ENCODE measurements around the gene DCUN1D2. TPM values are rescaled to one million over a fixed set of nuclear protein-coding genes. Genes with fewer than 3 reads are reported as not detected.

Gene DCUN1D2
- total RNA-seq, 4 donors from 2014 or later, result 13.6 to 32.5 (median 24.5) TPM

DNA sequence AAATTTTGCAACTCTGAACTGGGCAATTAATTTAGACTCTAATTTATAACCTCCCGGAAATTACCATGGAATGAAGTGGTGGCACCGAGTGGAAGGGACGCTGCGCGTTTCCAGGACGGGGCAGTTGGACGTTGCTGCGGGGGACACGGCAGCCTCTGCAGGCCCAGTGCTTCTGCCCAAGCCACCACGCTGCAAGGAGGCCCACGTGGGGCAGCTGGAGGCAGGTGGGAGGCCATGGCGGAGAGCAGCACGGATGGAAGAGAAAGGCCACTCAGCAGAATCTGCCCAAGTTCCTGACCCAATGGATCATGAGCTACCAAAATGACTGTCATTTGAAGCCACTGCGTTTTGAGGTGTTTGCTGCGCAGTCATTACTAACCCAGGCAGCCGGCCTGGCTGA is 26.0 kb downstream of the DCUN1D2 start:
- no peak for DNase-seq (ENCODE audit: extremely low spot score)
- H3K27me3 ChIP-seq, result no peaks in the 10 kb centered on the region
- peaks cover 9 to 78% (median 31%) of the 10 kb centered on the region in 4 donors for H3K36me3 ChIP-seq
- H3K9me3 ChIP-seq, result no peaks in the 10 kb centered on the region
- H3K4me3 ChIP-seq, result no peak overlapping the region
- intact Hi-C loops (cut with DNase I), result no loop called here
- TF ChIP-seq EP300 (IDR thresholded peaks at IDR 0.05), result no peak
- TF ChIP-seq POLR2AphosphoS5 (IDR thresholded peaks at IDR 0.05), result no peak
- TF ChIP-seq, protein P1, sequence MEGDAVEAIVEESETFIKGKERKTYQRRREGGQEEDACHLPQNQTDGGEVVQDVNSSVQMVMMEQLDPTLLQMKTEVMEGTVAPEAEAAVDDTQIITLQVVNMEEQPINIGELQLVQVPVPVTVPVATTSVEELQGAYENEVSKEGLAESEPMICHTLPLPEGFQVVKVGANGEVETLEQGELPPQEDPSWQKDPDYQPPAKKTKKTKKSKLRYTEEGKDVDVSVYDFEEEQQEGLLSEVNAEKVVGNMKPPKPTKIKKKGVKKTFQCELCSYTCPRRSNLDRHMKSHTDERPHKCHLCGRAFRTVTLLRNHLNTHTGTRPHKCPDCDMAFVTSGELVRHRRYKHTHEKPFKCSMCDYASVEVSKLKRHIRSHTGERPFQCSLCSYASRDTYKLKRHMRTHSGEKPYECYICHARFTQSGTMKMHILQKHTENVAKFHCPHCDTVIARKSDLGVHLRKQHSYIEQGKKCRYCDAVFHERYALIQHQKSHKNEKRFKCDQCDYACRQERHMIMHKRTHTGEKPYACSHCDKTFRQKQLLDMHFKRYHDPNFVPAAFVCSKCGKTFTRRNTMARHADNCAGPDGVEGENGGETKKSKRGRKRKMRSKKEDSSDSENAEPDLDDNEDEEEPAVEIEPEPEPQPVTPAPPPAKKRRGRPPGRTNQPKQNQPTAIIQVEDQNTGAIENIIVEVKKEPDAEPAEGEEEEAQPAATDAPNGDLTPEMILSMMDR (IDR thresholded peaks at IDR 0.05), result no peak
- TF ChIP-seq POLR2A (IDR thresholded peaks at IDR 0.05; ENCODE audit: low read depth), result no peak
- WGBS, result 90% methylated on average over 16 of the region's 16 CpGs
- H3K27ac ChIP-seq (replicated peaks in 1 of 4), result no peak overlapping the region
- H3K4me1 ChIP-seq, result peaks cover 0 to 6% (median 0%) of the 10 kb centered on the region in 4 donors

- no peaks in the 10 kb centered on the region for H3K9me3 ChIP-seq
- H3K27ac ChIP-seq (replicated peaks in 1 of 4), result no peak overlapping the region
- intact Hi-C loops (cut with DNase I), result no loop called here
- DNase-seq (ENCODE audit: extremely low spot score), result no peak
- no peaks in the 10 kb centered on the region for H3K27me3 ChIP-seq
- peaks cover 15 to 78% (median 51%) of the 10 kb centered on the region in 4 donors for H3K36me3 ChIP-seq
- peaks cover 8 to 11% (median 9%) of the 10 kb centered on the region in 4 donors for H3K4me1 ChIP-seq
- H3K4me3 ChIP-seq, result no peak overlapping the region
- WGBS, result 92% methylated on average over 12 of the region's 12 CpGs
- TF ChIP-seq POLR2AphosphoS5 (IDR thresholded peaks at IDR 0.05) (no peak), EP300 (IDR thresholded peaks at IDR 0.05) (no peak), POLR2A (IDR thresholded peaks at IDR 0.05; ENCODE audit: low read depth) (no peak)
- TF ChIP-seq, protein P1 (IDR thresholded peaks at IDR 0.05), result no peak
Observed at GRCh38 chr13:113461022-113461751, 29.3 kb downstream of the DCUN1D2 start.

- DNase-seq (ENCODE audit: extremely low spot score), result peak; percentile 60
- Histone ChIP-seq H3K27me3 (no peaks in the 10 kb centered on the region), H3K36me3 (peaks cover 21 to 78% (median 54%) of the 10 kb centered on the region in 4 donors), H3K9me3 (no peaks in the 10 kb centered on the region), H3K4me1 (peaks cover 8 to 11% (median 9%) of the 10 kb centered on the region in 4 donors), H3K4me3 (no peak overlapping the region), H3K27ac (replicated peaks in 1 of 4) (no peak overlapping the region)
- intact Hi-C loops (cut with DNase I), result no loop called here
- TF ChIP-seq POLR2AphosphoS5 (IDR thresholded peaks at IDR 0.05), result no peak
- TF ChIP-seq, protein P1 (IDR thresholded peaks at IDR 0.05), result no peak
- TF ChIP-seq POLR2A (IDR thresholded peaks at IDR 0.05; ENCODE audit: low read depth), result no peak
- no peak for TF ChIP-seq EP300 (IDR thresholded peaks at IDR 0.05)
- 96% methylated on average over 13 of the region's 14 CpGs for WGBS
Observed at GRCh38 chr13:113460599-113460998, 29.9 kb downstream of the DCUN1D2 start.

DNA sequence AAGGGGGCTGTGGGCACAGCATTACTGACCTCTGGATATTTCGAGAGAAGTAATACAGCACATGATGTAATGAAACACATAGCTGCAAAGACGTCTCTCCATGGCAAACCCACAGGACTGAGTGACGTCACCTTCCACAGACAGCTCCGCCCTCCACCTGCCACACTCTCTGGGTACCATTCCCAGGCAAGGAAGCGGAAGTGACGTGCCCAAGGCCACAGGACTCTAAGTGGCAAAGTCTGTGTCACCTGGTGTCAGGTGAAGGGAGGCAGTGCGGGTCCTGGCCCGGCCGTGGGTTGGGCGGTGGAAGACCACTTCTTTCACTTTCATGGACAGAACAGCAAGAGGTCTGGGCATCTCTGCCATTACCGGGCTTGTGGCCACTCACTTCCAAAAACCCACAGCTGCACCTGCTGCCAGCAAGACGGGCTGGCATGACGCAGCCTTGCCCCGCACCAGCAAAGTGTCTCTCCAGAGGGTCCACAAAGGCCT is 30.4 kb downstream of the DCUN1D2 start:
- Histone ChIP-seq H3K4me3 (no peak overlapping the region), H3K4me1 (peaks cover 8 to 11% (median 9%) of the 10 kb centered on the region in 4 donors), H3K27ac (replicated peaks in 1 of 4) (no peak overlapping the region), H3K36me3 (peaks cover 26 to 81% (median 58%) of the 10 kb centered on the region in 4 donors), H3K9me3 (no peaks in the 10 kb centered on the region), H3K27me3 (no peaks in the 10 kb centered on the region)
- WGBS, result 91% methylated on average over 13 of the region's 14 CpGs
- DNase-seq (ENCODE audit: extremely low spot score), result peak; percentile 19
- TF ChIP-seq POLR2A (IDR thresholded peaks at IDR 0.05; ENCODE audit: low read depth) (no peak), EP300 (IDR thresholded peaks at IDR 0.05) (no peak), POLR2AphosphoS5 (IDR thresholded peaks at IDR 0.05) (no peak)
- TF ChIP-seq, protein P1 (IDR thresholded peaks at IDR 0.05), result no peak
- intact Hi-C loops (cut with DNase I), result no loop called here

Data from esophagus muscularis mucosa (tissue), 4 donors.